ENCODE results near the gene C1orf232. TPM values are rescaled to one million over a fixed set of nuclear protein-coding genes. Genes with fewer than 3 reads are reported as not detected.

C1orf232 gene
- total RNA-seq, 2 donors from 2014 or later, result not detected

- H3K36me3 Mint-ChIP-seq (ENCODE audit: low read depth), result peaks cover 4% of the 10 kb centered on the region
- H3K4me1 Mint-ChIP-seq, result peaks cover 23% of the 10 kb centered on the region
- DNase-seq, result no peak
- H3K27ac Mint-ChIP-seq, result peak overlapping the region; percentile 91
- 86 to 92% methylated on average over 3 to 9 of the region's 9 CpGs for WGBS, 2 experiments (ENCODE audit: insufficient coverage in 1 of 2, insufficient read length in 1 of 2)
- peak overlapping the region; percentile 91 for H3K4me3 ChIP-seq (ENCODE audit: low read length)
- H3K36me3 ChIP-seq (ENCODE audit: control insufficient read depth, insufficient read depth, low read length), result no peaks in the 10 kb centered on the region
- H3K4me3 Mint-ChIP-seq, result peak overlapping the region; percentile 80
- H3K9ac ChIP-seq (ENCODE audit: extremely low read depth, low read length, poor library complexity, severe bottlenecking), result peak overlapping the region; percentile 79
- no peaks in the 10 kb centered on the region for H3K27me3 ChIP-seq (ENCODE audit: control insufficient read depth, insufficient read depth, low read length, poor library complexity, severe bottlenecking)
- H3K9me3 Mint-ChIP-seq, result no peaks in the 10 kb centered on the region
- no peak overlapping the region for H3K27ac ChIP-seq (ENCODE audit: low read depth, low read length)
- peaks cover 15% of the 10 kb centered on the region for H3K4me1 ChIP-seq (ENCODE audit: control insufficient read depth, insufficient read depth, low read length)
- H3K27me3 Mint-ChIP-seq (ENCODE audit: insufficient read depth), result peaks cover 27% of the 10 kb centered on the region
- no peaks in the 10 kb centered on the region for H3K9me3 ChIP-seq (ENCODE audit: control insufficient read depth, low read length)
- TF ChIP-seq CTCF (conservative IDR thresholded peaks at IDR 0.05), result no peak
Measured at GRCh38 chr1:26170472-26170821, 1.7 kb upstream of the C1orf232 start.

GRCh38 chr1:26169669-26170471, 1.1 kb upstream of the C1orf232 start, which contains the start of gene ZNF593:
TSS of gene ZNF593 (plus strand) at chr1:26169908. CDS start at chr1:26169984, 76 bp downstream.
- Mint-ChIP-seq H3K9me3 (no peaks in the 10 kb centered on the region), H3K27me3 (ENCODE audit: insufficient read depth) (peaks cover 29% of the 10 kb centered on the region), H3K36me3 (ENCODE audit: low read depth) (peaks cover 4% of the 10 kb centered on the region), H3K27ac (peak within 1 kb of the TSS; percentile 91), H3K4me1 (peaks cover 28% of the 10 kb centered on the region), H3K4me3 (peak within 1 kb of the TSS; percentile 80)
- Histone ChIP-seq H3K9ac (ENCODE audit: extremely low read depth, low read length, poor library complexity, severe bottlenecking) (peak within 1 kb of the TSS; percentile 79), H3K9me3 (ENCODE audit: control insufficient read depth, low read length) (no peaks in the 10 kb centered on the region), H3K4me3 (ENCODE audit: low read length) (peak within 1 kb of the TSS; percentile 91), H3K36me3 (ENCODE audit: control insufficient read depth, insufficient read depth, low read length) (no peaks in the 10 kb centered on the region), H3K27ac (ENCODE audit: low read depth, low read length) (peak within 1 kb of the TSS; percentile 79), H3K4me1 (ENCODE audit: control insufficient read depth, insufficient read depth, low read length) (peaks cover 15% of the 10 kb centered on the region), H3K27me3 (ENCODE audit: control insufficient read depth, insufficient read depth, low read length, poor library complexity, severe bottlenecking) (no peaks in the 10 kb centered on the region)
- DNase-seq, result peak; percentile 96
- 0 to 2% methylated on average over 38 to 75 of the region's 76 CpGs for WGBS, 2 experiments (ENCODE audit: insufficient coverage in 1 of 2, insufficient read length in 1 of 2)
- TF ChIP-seq CTCF (conservative IDR thresholded peaks at IDR 0.05), result peak; percentile 95

GRCh38 chr1:26169198-26169554, 413 bp upstream of the C1orf232 start:
- Mint-ChIP-seq H3K4me1 (peaks cover 32% of the 10 kb centered on the region), H3K4me3 (peak overlapping the region; percentile 80), H3K27me3 (ENCODE audit: insufficient read depth) (peaks cover 34% of the 10 kb centered on the region), H3K9me3 (no peaks in the 10 kb centered on the region), H3K27ac (peak overlapping the region; percentile 79), H3K36me3 (ENCODE audit: low read depth) (peaks cover 4% of the 10 kb centered on the region)
- DNase-seq, result no peak
- no peaks in the 10 kb centered on the region for H3K9me3 ChIP-seq (ENCODE audit: control insufficient read depth, low read length)
- peak overlapping the region; percentile 79 for H3K27ac ChIP-seq (ENCODE audit: low read depth, low read length)
- H3K4me3 ChIP-seq (ENCODE audit: low read length), result peak overlapping the region; percentile 91
- TF ChIP-seq CTCF (conservative IDR thresholded peaks at IDR 0.05), result no peak
- peaks cover 15% of the 10 kb centered on the region for H3K4me1 ChIP-seq (ENCODE audit: control insufficient read depth, insufficient read depth, low read length)
- no peaks in the 10 kb centered on the region for H3K36me3 ChIP-seq (ENCODE audit: control insufficient read depth, insufficient read depth, low read length)
- H3K27me3 ChIP-seq (ENCODE audit: control insufficient read depth, insufficient read depth, low read length, poor library complexity, severe bottlenecking), result no peaks in the 10 kb centered on the region
- 77 to 88% methylated on average over 1 to 4 of the region's 4 CpGs for WGBS, 2 experiments (ENCODE audit: insufficient coverage in 1 of 2, insufficient read length in 1 of 2)
- no peak overlapping the region for H3K9ac ChIP-seq (ENCODE audit: extremely low read depth, low read length, poor library complexity, severe bottlenecking)
